SW480 (cell line): ENCODE data around the gene MLXIP.

ENCODE experiments used
- DNase-seq: peaks from one replicate; pipeline ENCODE4 v3.0.0-alpha.2; 2016; ENCODE audit warnings: low spot score

The MLXIP gene

DNA sequence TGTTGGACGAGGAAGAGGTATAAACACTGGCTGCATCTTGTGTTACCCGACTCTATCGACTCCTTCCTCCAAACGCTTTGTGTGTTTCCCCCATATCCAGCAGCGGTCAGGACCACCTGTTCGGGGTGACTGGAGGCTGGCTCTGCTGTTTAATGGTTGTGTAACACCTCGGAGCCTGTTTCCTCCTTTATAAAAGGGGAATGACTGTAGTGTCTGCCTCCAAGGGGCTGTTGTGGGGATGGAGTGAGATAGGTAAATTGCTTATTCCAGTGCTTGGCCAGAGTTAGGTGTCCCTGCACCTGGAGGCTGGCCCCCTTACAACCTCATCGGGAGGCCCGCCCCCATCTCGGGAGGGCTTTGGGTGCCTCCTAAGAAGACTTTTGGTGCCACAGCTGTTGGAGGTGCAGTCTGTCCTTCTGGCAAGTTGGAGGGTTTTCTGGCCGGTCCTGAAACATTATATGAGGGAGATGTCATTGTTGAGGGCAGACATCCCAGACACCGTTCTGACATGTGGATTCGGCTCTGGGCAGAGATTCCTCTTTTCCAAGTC is 1.1 kb downstream of the MLXIP start:
- no peak for DNase-seq

GRCh38 chr12:122080149-122081082 is 1.9 kb downstream of the MLXIP start:
- DNase-seq: no peak

DNA sequence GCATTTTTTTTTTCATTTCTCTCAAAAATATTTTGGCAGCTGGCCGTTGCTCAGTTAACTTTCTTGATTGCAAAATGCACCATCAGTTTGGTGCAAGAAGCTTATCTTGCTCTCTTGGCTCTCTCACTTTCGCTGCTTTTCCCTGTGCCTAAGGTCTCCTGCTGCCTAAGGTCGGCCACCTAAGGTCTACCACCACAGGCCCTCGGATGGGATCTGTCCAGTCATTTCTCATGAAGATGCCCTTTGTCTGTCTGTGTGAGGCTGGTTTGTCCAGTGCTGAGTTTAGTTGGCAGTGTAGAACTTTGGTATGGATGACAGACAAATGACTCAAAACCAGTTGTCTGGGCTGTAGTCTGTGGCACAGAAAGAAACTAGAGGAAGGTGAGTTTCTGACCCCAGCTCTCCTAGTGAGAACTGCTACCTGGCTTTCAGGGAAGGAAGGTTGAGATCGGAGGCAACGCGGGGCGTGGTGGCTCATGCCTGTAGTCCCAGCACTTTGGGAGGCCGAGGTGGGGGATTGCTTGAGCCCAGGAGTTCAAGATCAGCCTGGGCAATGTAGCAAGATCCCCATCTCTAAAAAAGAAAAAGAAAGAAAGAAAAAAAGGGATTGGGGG is 2.6 kb downstream of the MLXIP start:
- no peak for DNase-seq

GRCh38 chr12:122081697-122082221 is 3.2 kb downstream of the MLXIP start:
- no peak for DNase-seq

- no peak for DNase-seq
Measured at GRCh38 chr12:122082621-122083356, 4.2 kb downstream of the MLXIP start.

DNA sequence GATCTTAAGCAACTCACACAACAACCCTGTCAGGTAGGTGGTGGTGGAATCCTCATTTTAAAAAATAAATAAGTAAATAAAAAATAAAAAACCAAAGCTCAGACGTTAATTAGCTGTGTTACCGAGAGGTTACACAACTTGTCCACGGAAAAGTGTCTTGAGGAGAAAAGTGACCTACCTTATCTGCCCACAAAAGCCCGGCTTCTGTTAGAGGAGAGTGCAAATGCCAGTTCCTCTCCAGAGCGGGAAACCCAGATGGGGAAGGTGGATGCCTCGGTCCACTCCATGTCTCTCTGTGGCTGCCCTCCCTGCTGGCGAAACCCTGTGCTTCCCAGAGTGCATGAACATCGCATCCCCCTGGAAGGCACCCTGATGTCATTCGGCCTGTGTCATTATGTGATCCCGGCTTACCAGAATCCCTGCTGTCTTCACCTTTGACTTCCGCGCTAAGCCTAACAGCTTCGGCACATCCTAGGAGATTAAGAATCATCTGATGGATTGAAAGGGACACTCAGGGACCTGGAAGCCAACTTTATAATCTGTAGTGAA is 6.4 kb downstream of the MLXIP start:
- DNase-seq: no peak

GRCh38 chr12:122085591-122085990 is 7.0 kb downstream of the MLXIP start:
- no peak for DNase-seq

- no peak for DNase-seq
Measured at GRCh38 chr12:122086116-122086515, 7.6 kb downstream of the MLXIP start.

GRCh38 chr12:122086641-122087285 is 8.2 kb downstream of the MLXIP start:
- no peak for DNase-seq

DNA sequence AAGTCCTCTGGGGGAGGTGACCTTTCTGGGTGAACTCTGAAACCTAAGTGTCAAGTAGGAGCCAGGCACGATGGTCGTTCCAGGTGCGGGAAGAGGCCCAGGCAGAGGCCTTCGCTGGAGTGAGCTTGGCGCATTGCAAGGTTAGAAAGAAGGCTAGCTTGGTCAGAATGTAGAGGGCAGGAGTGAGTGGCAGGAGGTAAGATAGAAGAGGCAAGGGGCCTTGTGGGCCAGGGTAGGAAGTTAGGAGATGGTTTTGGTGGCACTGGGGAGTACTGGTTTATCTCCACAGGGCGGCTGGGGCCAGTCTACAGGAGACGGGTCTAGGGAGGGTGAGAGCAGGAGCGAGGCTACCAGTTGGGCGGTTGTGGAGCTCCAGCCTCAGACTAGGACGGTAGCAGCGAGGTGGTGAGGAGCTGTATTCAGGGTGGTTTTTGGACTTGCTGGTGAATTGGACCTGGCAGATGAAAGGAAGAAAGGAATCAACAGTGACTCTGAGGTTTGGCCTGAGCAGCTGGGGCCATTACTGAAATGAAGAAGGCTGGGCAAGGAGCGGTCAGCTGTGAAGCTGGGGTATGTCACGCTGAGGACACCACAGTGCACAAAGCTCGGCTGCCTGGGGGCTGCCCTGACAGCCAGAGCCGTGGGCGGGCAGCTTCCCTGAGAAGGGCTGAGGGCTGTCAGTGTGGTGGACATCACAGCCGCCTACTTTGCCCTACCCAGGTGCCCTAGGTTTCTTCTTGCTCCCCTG is 9.0 kb downstream of the MLXIP start:
- no peak for DNase-seq

GRCh38 chr12:122088179-122088810 is 9.7 kb downstream of the MLXIP start:
- DNase-seq: no peak

DNA sequence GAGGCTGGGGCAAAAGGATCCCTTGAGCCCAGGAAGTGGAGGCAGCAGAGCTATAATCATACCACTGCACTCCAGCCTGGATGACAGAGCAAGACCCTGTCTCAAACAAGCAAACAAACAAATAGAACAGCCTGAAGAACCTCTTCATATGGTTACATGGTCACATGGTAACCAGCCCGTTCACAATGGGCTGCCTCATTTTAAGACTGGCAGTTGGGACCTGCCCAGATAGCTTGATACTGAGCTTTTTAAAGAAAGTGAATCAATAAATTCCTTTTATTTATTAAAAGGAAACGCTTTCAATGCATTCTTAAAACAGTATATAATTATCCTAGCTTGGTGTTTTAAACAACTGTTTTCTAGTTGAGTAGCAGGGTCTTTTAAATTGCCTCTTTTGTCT is 10.5 kb downstream of the MLXIP start:
- DNase-seq: no peak

GRCh38 chr12:122090759-122091515 is 12.4 kb downstream of the MLXIP start:
- DNase-seq: no peak

- DNase-seq: no peak
Measured at GRCh38 chr12:122093098-122093883, 14.7 kb downstream of the MLXIP start.

- no peak for DNase-seq
Measured at GRCh38 chr12:122094137-122094734, 15.7 kb downstream of the MLXIP start.

DNA sequence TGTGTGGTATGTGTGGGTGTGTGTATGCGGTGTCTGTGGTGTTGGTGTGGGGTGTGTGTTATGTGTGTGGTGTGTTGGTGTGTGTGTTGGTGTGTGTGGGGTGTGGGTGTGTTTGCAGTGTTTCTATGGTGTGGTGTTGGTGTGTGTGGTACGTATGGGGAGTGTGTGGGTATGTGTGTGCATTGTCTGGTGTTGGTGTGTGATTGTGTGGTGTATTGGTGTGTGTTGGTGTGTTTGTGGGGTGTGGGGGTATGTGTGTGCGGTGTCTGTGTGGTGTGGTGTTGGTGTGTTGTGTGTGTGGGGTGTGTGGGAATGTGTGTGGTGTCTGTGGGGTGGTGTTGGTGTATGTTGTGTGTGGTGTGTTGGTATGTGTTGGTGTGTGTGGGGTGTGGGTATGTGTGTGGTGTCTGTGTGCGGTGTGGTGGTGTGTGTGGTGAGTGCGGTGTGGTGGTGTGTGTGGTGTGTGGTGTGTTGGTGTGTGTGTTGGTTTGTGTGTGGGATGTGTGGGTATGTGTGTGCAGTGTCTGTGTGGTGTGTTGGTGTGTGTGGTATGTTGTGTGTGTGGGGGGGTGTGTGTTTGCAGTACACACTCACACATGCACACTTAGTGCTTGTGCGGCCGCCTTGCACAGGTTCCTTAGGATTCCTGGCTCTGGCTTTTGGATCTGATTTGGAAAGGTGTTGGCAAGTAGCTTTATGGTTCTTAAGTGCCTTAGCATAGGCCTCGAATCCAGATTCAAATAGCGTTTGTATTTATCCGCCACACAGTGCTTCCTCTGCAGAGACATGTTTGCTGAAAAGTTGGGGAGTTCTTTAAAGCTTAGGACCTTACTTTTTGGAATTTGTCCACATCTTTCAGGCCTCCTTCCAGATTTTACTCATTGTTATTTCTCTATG is 16.4 kb downstream of the MLXIP start:
- DNase-seq: no peak

DNA sequence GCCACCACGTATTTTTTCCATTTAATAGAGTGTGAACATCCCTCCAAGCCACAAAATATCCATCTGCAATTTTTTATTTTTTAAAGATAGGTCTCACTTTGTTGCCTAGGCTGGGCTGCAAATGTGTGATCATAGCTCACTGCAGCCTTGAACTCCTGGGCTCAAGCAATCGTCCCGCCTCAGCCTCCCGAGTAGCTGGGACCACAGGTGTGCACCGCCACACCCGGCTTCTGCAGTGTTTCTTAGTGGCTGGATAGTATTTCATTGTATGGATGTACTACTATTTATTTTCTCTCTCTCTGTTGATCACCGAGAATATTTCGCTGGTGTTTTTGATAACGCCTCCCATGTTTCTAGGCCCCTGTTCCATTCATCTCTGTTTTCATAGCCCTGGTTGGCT is 17.5 kb downstream of the MLXIP start:
- no peak for DNase-seq
